ENCODE data around the gene CD99L2.

The CD99L2 gene

GRCh38 chrX:150761176-150761818, 137.2 kb downstream of the CD99L2 start:
- DNase-seq: no peak

- no peak for DNase-seq
These were observed 138.7 kb downstream of the CD99L2 start for GRCh38 chrX:150759568-150760416.

GRCh38 chrX:150757371-150757770, 141.1 kb downstream of the CD99L2 start:
- no peak for DNase-seq

- no peak for DNase-seq
These were observed 144.5 kb downstream of the CD99L2 start for GRCh38 chrX:150753968-150754367.

GRCh38 chrX:150753357-150753756, 145.1 kb downstream of the CD99L2 start:
- no peak for DNase-seq

GRCh38 chrX:150752124-150752523, 146.3 kb downstream of the CD99L2 start:
- DNase-seq: no peak

- DNase-seq: no peak
These were observed 162.0 kb downstream of the CD99L2 start for GRCh38 chrX:150736475-150736874.

GRCh38 chrX:150731795-150732194, 166.7 kb downstream of the CD99L2 start:
- DNase-seq: peak; percentile 58 to 67

GRCh38 chrX:150730719-150731118, 167.7 kb downstream of the CD99L2 start:
- no peak for DNase-seq

GRCh38 chrX:150729956-150730355, 168.5 kb downstream of the CD99L2 start:
- DNase-seq: no peak

GRCh38 chrX:150719621-150720020, 178.8 kb downstream of the CD99L2 start:
- DNase-seq: no peak

Data from activated T-cell treated with anti-CD3 and anti-CD28 coated beads, Interleukin-2, amount 50 U/mL, for 48 hours (primary cell).